ENCODE measurements around the gene R3HDM4.
"Not testable (repeated sequence)": the region's sequence is repeated elsewhere in the genome, so short reads cannot be mapped to it uniquely, and the experiment has no call there.

Gene R3HDM4

DNA sequence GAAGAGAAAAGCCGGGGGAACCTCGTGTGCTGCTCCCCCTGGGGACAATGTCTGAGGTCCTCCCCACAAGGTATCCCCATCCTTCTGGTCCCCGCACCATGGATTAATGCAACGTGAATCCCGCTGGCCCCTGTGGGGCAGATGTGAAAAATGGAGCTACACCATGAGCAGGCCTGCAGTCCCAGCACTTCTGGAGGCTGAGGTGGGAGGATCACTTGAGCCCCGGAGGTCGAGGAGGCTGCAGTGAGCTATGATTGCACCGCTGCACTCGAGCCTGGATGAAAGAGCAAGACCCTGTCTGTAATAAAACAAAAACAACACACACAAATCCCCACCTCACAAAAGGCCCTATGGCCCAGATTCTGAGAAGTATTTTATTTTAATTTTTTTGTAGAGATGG lies 54.7 kb downstream of the R3HDM4 start:
- DNase-seq (no peak), ATAC-seq (no peak)

DNA sequence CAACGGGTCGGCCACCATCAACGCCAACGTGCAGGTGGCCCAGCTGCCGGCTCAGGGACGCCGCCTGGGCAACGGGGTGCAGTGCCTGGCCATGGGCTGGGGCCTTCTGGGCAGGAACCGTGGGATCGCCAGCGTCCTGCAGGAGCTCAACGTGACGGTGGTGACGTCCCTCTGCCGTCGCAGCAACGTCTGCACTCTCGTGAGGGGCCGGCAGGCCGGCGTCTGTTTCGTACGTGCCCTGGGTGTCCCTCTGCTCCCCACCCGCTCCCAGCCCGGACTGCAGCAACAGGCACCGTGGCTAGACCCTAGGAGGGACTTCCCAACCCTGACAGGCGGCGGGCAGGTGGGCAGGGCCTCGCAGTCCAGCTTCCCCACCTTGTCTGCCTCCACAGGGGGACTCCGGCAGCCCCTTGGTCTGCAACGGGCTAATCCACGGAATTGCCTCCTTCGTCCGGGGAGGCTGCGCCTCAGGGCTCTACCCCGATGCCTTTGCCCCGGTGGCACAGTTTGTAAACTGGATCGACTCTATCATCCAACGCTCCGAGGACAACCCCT lies 57.4 kb downstream of the R3HDM4 start:
- DNase-seq (no peak), ATAC-seq (no peak)

DNA sequence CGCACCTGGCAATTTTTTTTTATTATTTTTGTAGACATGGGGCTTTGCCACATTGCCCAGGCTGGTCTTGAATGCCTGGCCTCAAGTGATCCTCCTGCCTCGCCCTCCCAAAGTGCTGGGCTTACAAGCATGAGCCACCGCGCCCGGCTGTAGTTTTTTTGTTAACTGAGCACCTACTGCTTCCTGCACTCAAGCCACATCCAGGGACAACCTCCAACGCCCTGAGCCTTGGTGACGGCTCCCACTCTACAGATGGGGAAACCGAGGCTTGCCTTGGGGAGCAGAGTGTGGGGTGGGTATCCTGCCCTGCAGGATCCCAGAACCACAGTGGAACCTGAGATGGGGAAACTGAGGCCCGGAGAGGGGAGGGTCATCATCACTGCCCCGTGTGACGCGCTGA lies 57.9 kb downstream of the R3HDM4 start:
- ATAC-seq (no peak), DNase-seq (no peak)

DNA sequence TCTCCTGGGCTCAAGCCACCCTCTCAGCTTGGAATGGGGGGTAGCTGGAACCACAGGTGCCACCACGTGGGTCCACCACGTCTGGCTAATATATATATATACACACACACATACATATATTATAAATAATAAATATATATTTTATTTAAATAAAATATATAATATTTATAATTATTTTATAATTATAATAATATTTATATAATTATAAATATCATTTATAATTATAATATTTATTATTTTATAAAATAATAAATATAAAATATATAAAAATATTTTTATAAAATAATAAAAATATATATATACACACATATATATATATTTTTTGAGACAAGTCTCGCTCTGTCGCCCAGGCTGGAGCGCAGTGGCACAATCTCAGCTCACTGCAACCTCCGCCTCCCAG lies 58.5 kb downstream of the R3HDM4 start:
- no peak for ATAC-seq
- DNase-seq: no peak

DNA sequence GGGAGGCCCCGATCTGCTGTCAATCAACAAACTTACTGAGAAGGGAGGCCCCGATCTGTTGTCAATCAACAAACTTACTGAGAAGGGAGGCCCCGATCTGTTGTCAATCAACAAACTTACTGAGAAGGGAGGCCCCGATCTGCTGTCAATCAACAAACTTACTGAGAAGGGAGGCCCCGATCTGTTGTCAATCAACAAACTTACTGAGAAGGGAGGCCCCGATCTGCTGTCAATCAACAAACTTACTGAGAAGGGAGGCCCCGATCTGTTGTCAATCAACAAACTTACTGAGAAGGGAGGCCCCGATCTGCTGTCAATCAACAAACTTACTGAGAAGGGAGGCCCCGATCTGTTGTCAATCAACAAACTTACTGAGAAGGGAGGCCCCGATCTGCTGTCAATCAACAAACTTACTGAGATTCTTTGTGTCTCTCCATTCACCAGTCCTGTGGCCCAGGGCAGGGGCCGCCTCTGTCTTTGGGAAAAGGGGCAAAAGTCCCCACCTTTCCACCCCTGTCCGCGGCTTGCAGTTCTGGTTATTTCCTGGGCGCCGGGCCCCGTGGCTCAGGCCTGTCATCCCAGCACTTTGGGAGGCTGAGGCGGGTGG lies 59.3 kb downstream of the R3HDM4 start:
- not testable (repeated sequence) for ATAC-seq, DNase-seq

DNA sequence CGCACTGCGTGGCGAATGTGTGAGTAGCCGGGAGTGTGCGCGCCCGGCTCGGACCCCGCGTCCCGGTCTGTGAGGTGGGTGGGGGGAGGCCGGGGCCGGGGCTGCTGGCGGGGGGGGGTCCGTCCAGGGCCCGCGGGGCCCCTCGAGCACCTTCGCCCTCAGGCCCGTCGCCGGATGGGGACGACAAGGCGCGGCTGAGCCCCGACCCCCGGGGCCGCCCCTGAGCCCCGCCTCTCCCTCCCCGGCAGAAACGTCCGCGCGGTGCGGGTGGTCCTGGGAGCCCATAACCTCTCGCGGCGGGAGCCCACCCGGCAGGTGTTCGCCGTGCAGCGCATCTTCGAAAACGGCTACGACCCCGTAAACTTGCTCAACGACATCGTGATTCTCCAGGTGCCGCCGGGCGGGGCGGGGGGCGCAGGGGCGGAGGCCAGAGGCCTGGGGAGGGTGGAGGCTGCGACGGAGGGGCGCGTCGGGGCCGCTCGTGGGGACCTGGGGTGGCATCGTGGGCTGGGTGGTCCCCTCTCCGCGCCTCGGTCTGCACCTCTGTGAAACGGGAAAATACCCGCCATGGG lies 59.9 kb downstream of the R3HDM4 start:
- DNase-seq: no peak
- ATAC-seq: no peak

DNA sequence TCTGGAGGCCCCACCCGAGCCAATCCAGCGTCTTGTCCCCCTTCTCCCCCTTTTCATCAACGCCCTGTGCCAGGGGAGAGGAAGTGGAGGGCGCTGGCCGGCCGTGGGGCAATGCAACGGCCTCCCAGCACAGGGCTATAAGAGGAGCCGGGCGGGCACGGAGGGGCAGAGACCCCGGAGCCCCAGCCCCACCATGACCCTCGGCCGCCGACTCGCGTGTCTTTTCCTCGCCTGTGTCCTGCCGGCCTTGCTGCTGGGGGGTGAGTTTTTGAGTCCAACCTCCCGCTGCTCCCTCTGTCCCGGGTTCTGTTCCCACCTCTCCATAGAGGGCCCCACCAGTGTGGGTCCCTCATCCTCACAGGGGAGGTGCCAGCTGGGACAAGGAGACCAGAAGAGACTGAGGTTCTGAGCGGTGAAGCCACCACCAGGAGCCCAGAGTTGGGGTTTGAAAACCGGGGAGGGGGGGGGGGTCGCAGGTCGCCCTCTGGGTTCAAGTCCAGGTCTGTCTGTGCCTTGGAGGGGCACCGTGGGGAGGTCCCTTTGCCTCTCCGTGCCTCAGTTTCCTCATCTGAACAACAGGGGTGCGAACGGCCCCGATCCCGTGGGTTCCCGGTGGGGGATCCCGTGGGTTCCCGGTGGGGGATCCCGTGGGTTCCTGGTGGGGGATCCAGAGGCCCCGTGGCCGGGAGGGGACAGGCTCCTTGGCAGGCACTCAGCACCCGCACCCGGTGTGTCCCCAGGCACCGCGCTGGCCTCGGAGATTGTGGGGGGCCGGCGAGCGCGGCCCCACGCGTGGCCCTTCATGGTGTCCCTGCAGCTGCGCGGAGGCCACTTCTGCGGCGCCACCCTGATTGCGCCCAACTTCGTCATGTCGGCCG lies 60.6 kb downstream of the R3HDM4 start, which contains the start of gene ELANE:
ELANE (plus strand) TSS at position 168 of the 878 bp plus-strand sequence; CDS start at position 194, 26 bp downstream.
- DNase-seq: no peak
- ATAC-seq: no peak

DNA sequence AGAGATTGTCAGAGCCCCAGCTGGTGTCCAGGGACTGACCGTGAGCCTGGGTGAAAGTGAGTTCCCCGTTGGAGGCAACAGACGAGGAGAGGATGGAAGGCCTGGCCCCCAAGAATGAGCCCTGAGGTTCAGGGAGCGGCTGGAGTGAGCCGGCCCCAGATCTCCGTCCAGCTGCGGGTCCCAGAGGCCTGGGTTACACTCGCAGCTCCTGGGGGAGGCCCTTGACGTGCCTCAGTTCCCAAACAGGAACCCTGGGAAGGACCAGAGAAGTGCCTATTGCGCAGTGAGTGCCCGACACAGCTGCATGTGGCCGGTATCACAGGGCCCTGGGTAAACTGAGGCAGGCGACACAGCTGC lies 62.1 kb downstream of the R3HDM4 start:
- DNase-seq (no peak), ATAC-seq (no peak)

DNA sequence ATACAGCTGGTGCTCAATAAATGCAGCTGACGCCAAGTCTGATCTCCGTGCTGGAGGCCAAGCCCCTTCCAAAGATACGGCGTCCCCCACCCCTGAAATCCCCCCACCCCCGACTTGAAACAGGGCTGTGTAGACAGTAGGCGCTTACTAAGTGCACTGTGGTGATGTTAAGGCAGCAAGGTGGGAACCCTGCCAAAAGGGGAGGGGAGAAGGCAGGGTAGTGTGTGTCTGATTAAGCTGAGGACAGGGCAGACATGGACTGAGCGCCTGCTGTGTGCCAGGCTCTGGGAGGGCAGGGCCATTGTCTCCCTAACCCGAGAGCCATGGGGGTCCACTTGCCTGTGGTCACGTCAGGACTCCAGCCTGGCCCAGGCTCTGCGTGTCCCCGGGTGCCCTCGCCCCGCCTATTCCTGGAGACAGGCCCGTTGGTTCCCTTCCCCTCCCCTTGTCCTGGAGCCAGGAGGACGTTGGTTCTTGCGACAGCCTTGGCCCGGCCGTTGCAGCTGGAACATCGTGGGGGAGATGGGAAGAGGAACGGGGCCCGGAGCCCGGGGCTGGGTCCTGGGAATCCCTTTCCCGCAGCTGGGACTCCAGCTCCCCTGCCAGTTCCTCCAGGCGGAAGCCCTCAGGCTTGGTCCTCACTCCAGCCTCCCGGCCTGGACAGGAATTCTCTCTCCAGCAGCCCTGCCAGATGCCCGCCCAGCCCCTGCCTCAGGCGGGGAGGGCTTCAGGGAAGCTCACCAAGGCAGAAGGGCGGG lies 62.6 kb downstream of the R3HDM4 start:
- no peak for ATAC-seq
- no peak for DNase-seq

DNA sequence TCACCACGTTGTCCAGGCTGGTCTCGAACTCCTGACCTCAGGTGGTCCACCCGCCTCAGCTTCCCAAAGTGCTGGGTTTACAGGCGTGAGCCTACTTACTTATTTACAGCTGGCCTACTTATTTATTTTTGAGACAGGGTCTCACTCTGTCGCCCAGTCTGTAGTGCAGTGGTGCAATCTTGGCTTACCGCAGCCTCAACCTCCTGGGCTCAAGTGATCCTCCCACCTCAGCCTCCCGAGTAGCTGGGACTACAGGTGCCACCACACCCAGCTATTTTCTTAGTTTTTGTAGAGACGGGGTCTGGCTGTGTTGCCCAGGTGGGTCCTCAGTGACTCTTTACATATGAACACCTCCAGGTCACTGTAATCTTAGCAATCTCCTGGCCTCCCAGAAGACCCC lies 63.8 kb downstream of the R3HDM4 start:
- not testable (repeated sequence) for ATAC-seq, DNase-seq

DNA sequence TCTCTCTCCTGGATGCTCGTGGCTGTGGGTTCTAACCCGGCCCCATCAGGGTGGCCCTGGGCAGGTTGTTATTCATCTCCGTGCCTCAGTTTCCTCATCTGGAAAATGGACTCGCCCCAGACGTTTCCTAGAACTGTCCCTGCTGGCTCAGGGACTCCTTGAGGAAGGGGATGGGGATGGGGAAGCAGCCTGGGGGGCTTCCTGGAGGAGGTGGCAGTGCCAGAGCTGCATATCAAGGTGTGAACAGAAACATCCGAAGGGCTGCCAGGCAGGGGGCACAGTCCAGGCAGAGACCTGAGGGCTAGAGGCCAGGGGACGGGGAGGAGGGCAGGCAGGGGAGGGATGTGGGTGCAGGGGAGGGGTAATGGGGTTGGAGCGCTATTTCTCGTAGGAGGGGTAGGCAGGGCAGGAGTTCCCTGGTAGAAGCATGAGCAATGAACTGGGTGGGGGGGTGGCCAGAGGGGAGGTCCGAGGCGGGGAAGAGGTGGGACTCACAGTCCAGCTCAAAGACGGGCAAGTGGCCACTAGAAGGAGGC lies 64.6 kb downstream of the R3HDM4 start:
- DNase-seq (no peak), ATAC-seq (no peak)
